ENCODE measurements around the gene LTBP3.

LTBP3 gene

GRCh38 chr11:65498042-65498726, 60.0 kb downstream of the LTBP3 start:
- H4K20me1 ChIP-seq (ENCODE audit: low read depth, low read length) = peaks cover 31% of the 10 kb centered on the region
- H3K79me2 ChIP-seq (ENCODE audit: insufficient read depth, low read length) = peaks cover 44% of the 10 kb centered on the region
- H3K27ac ChIP-seq (ENCODE audit: low read depth, low read length) = peak overlapping the region; percentile 98
- peak overlapping the region; percentile 45 for H2AFZ ChIP-seq (ENCODE audit: low read depth, low read length, severe bottlenecking)
- H3K9me3 ChIP-seq (ENCODE audit: insufficient read depth, low read length) = no peaks in the 10 kb centered on the region
- peak overlapping the region; percentile 77 for H3K4me3 ChIP-seq (ENCODE audit: insufficient read depth, low read length, poor library complexity, severe bottlenecking)
- H3K27me3 ChIP-seq (ENCODE audit: low read length) = no peaks in the 10 kb centered on the region
- no peaks in the 10 kb centered on the region for H3K9me2 ChIP-seq (replicated peaks; ENCODE audit: insufficient read depth, low read length)
- TF ChIP-seq CTCF (IDR thresholded peaks at IDR 0.05; ENCODE audit: insufficient read depth, low read length, poor library complexity, severe bottlenecking) = no peak
- TF ChIP-seq EZH2phosphoT487 (conservative IDR thresholded peaks at IDR 0.05; ENCODE audit: low read length) = no peak
- H3F3A ChIP-seq (ENCODE audit: insufficient read depth) = peaks cover 64% of the 10 kb centered on the region
- peak overlapping the region; percentile 86 for H3K4me2 ChIP-seq (ENCODE audit: low read depth, low read length, poor library complexity, severe bottlenecking)
- peaks cover 42% of the 10 kb centered on the region for H3K36me3 ChIP-seq (ENCODE audit: low read length)
- H3K9ac ChIP-seq (ENCODE audit: low read length) = peak overlapping the region; percentile 89

- Histone ChIP-seq H2AFZ (ENCODE audit: low read depth, low read length, severe bottlenecking) (peak overlapping the region; percentile 1), H3K4me3 (ENCODE audit: insufficient read depth, low read length, poor library complexity, severe bottlenecking) (peak overlapping the region; percentile 77), H4K20me1 (ENCODE audit: low read depth, low read length) (peaks cover 23% of the 10 kb centered on the region), H3K9me3 (ENCODE audit: insufficient read depth, low read length) (no peaks in the 10 kb centered on the region), H3K79me2 (ENCODE audit: insufficient read depth, low read length) (peaks cover 36% of the 10 kb centered on the region), H3K27ac (ENCODE audit: low read depth, low read length) (peak overlapping the region; percentile 98), H3K4me2 (ENCODE audit: low read depth, low read length, poor library complexity, severe bottlenecking) (peak overlapping the region; percentile 86), H3K9ac (ENCODE audit: low read length) (peak overlapping the region; percentile 89), H3K36me3 (ENCODE audit: low read length) (peaks cover 34% of the 10 kb centered on the region), H3K9me2 (replicated peaks; ENCODE audit: insufficient read depth, low read length) (no peaks in the 10 kb centered on the region), H3K27me3 (ENCODE audit: low read length) (no peaks in the 10 kb centered on the region), H3F3A (ENCODE audit: insufficient read depth) (peaks cover 56% of the 10 kb centered on the region)
- TF ChIP-seq EZH2phosphoT487 (conservative IDR thresholded peaks at IDR 0.05; ENCODE audit: low read length) = no peak
Observed at GRCh38 chr11:65497141-65498041, 60.8 kb downstream of the LTBP3 start.

GRCh38 chr11:65496304-65497140, 61.6 kb downstream of the LTBP3 start:
- H3K9me2 ChIP-seq (replicated peaks; ENCODE audit: insufficient read depth, low read length) = no peaks in the 10 kb centered on the region
- peaks cover 27% of the 10 kb centered on the region for H3K79me2 ChIP-seq (ENCODE audit: insufficient read depth, low read length)
- peak overlapping the region; percentile 1 for H2AFZ ChIP-seq (ENCODE audit: low read depth, low read length, severe bottlenecking)
- peaks cover 26% of the 10 kb centered on the region for H3K36me3 ChIP-seq (ENCODE audit: low read length)
- H3K27me3 ChIP-seq (ENCODE audit: low read length) = no peaks in the 10 kb centered on the region
- peaks cover 48% of the 10 kb centered on the region for H3F3A ChIP-seq (ENCODE audit: insufficient read depth)
- no peaks in the 10 kb centered on the region for H3K9me3 ChIP-seq (ENCODE audit: insufficient read depth, low read length)
- peak overlapping the region; percentile 46 for H3K9ac ChIP-seq (ENCODE audit: low read length)
- H4K20me1 ChIP-seq (ENCODE audit: low read depth, low read length) = peaks cover 15% of the 10 kb centered on the region
- H3K4me3 ChIP-seq (ENCODE audit: insufficient read depth, low read length, poor library complexity, severe bottlenecking) = peak overlapping the region; percentile 13
- TF ChIP-seq EZH2phosphoT487 (conservative IDR thresholded peaks at IDR 0.05; ENCODE audit: low read length) (no peak), CTCF (IDR thresholded peaks at IDR 0.05; ENCODE audit: insufficient read depth, low read length, poor library complexity, severe bottlenecking) (no peak)
- peak overlapping the region; percentile 80 for H3K27ac ChIP-seq (ENCODE audit: low read depth, low read length)
- peak overlapping the region; percentile 56 for H3K4me2 ChIP-seq (ENCODE audit: low read depth, low read length, poor library complexity, severe bottlenecking)
